ENCODE results near the gene ITGB6.

Gene ITGB6

DNA sequence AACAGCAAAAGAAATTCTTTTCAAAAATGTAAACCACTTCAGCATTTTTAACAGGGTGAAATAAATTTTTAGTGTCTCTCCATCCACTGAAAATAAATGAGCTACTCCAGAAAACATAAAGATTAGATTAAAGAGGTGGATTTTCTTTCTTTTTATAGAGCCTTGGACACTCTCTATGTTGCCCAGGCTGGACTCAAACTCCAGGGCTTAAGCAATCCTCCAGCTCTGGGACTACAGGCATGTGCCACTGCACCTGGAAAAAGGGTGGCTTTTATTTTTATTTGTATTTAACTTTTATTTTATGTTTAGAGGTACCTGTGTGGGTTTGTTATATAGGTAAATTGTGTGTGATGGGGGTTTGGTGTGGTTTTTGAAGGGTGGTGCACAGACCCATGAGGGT lies 19.9 kb downstream of the ITGB6 start:
- no peaks in the 10 kb centered on the region for H3K36me3 ChIP-seq (ENCODE audit: control insufficient read depth, insufficient read depth, low read length)
- no peaks in the 10 kb centered on the region for H3K79me2 ChIP-seq
- TF ChIP-seq, protein P1, sequence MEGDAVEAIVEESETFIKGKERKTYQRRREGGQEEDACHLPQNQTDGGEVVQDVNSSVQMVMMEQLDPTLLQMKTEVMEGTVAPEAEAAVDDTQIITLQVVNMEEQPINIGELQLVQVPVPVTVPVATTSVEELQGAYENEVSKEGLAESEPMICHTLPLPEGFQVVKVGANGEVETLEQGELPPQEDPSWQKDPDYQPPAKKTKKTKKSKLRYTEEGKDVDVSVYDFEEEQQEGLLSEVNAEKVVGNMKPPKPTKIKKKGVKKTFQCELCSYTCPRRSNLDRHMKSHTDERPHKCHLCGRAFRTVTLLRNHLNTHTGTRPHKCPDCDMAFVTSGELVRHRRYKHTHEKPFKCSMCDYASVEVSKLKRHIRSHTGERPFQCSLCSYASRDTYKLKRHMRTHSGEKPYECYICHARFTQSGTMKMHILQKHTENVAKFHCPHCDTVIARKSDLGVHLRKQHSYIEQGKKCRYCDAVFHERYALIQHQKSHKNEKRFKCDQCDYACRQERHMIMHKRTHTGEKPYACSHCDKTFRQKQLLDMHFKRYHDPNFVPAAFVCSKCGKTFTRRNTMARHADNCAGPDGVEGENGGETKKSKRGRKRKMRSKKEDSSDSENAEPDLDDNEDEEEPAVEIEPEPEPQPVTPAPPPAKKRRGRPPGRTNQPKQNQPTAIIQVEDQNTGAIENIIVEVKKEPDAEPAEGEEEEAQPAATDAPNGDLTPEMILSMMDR (IDR thresholded peaks at IDR 0.05), result no peak
- no peaks in the 10 kb centered on the region for H3K9me3 ChIP-seq (ENCODE audit: control insufficient read depth, low read length)
- no peak overlapping the region for H3K4me3 ChIP-seq (ENCODE audit: low read depth, low read length)
- no peak overlapping the region for H3K4me2 ChIP-seq (ENCODE audit: low read length)
- peaks cover 11% of the 10 kb centered on the region for H3K4me1 ChIP-seq
- no peaks in the 10 kb centered on the region for H3K27me3 ChIP-seq (ENCODE audit: control insufficient read depth, insufficient read depth, low read length)
- H3K27ac ChIP-seq, result no peak overlapping the region
- no peak overlapping the region for H2AFZ ChIP-seq
- no peak overlapping the region for H3K9ac ChIP-seq

DNA sequence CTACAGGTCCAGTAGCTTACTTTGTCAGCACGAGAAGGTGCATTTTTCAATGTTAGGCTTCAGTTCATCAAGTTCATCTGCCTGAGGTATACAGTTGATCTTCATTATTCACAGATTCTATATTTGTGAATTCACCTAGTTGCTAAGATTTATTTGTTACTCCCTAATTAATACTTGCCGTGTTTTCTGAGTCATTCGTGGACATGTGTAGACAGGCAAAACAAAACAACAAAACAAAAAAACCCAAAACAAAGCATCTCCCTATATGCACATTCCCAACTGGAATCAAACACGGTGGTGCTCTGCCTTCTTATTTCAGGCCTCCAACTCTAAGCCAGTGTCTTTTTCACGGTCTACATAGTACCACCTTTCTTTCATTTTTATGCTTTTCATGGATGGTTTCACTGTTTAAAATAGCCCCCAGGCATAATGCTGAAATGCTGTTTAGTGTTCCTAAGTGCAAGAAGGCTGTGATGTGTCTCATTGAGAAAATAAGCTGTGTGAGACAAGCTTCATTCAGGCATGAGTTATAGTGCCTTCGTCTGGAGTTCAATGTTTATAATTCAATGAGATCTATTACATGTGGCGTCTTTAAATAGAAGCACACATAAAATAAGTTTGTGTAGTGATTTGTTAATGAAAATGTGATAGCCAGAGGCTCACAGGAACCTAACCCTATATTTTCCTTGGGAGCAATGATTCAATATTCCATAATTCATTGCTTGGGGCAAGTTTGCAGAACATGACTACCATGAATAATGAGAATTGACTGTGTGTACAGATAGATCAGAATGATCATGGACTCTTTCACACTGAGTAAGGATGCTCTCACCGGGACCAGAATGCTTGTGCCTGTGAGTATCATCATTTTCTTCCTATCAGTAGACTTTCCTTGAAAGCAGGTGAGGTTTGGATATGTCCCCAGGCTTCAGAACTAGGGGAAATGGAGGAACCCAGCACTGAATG lies 24.6 kb downstream of the ITGB6 start:
- H3K27ac ChIP-seq, result no peak overlapping the region
- no peaks in the 10 kb centered on the region for H3K9me3 ChIP-seq (ENCODE audit: control insufficient read depth, low read length)
- H3K27me3 ChIP-seq (ENCODE audit: control insufficient read depth, insufficient read depth, low read length), result no peaks in the 10 kb centered on the region
- no peak overlapping the region for H3K9ac ChIP-seq
- TF ChIP-seq, protein P1 (IDR thresholded peaks at IDR 0.05), result no peak
- no peak overlapping the region for H2AFZ ChIP-seq
- no peak overlapping the region for H3K4me3 ChIP-seq (ENCODE audit: low read depth, low read length)
- H3K4me2 ChIP-seq (ENCODE audit: low read length), result no peak overlapping the region
- no peaks in the 10 kb centered on the region for H3K79me2 ChIP-seq
- H3K36me3 ChIP-seq (ENCODE audit: control insufficient read depth, insufficient read depth, low read length), result no peaks in the 10 kb centered on the region
- peaks cover 16% of the 10 kb centered on the region for H3K4me1 ChIP-seq

DNA sequence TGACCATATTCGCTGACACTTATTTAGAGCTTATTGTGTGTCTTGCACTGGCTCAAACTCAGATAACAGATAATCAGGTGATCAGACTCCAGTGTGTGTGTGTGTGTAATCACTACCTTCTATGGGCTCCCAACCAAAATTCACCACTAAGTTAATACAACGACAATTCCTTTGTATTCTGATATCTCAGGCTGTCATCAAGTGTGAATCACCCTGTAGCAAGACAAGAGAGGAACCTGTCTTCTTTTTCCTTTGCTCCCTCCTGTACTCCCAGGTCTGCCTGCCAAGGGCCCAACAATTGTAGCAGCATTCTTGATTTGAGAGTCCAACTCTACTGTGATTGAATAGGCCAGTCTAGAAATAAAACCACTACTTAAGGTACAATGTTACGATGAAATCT lies 25.8 kb downstream of the ITGB6 start:
- Histone ChIP-seq H3K36me3 (ENCODE audit: control insufficient read depth, insufficient read depth, low read length) (no peaks in the 10 kb centered on the region), H3K9me3 (ENCODE audit: control insufficient read depth, low read length) (no peaks in the 10 kb centered on the region), H3K9ac (no peak overlapping the region), H3K4me2 (ENCODE audit: low read length) (no peak overlapping the region), H2AFZ (no peak overlapping the region), H3K79me2 (no peaks in the 10 kb centered on the region), H3K27ac (no peak overlapping the region), H3K4me3 (ENCODE audit: low read depth, low read length) (no peak overlapping the region), H3K27me3 (ENCODE audit: control insufficient read depth, insufficient read depth, low read length) (no peaks in the 10 kb centered on the region), H3K4me1 (peaks cover 16% of the 10 kb centered on the region)
- TF ChIP-seq, protein P1 (IDR thresholded peaks at IDR 0.05), result no peak

DNA sequence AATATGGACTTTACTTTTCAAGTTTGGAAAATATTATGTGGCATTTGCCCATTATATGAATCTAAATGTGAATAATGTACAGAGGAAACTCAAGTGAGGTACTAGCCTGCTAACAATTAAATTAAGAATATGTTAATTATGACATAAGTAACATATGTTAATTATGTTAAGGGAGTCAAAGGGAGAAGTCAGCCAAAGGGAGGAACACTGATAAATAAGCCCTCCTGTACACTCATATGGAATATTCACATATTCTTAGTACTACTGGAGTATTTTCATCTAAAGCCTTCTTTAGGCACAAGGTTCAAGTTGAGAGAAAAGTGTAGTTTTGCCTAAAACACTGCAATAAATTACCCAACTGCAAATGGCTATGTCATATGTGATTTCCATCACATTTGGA lies 30.1 kb downstream of the ITGB6 start:
- Histone ChIP-seq H3K4me1 (peaks cover 22% of the 10 kb centered on the region), H3K9me3 (ENCODE audit: control insufficient read depth, low read length) (no peaks in the 10 kb centered on the region), H3K79me2 (no peaks in the 10 kb centered on the region), H3K36me3 (ENCODE audit: control insufficient read depth, insufficient read depth, low read length) (no peaks in the 10 kb centered on the region), H3K9ac (no peak overlapping the region), H3K4me3 (ENCODE audit: low read depth, low read length) (no peak overlapping the region), H2AFZ (no peak overlapping the region), H3K27ac (no peak overlapping the region), H3K27me3 (ENCODE audit: control insufficient read depth, insufficient read depth, low read length) (no peaks in the 10 kb centered on the region), H3K4me2 (ENCODE audit: low read length) (no peak overlapping the region)
- TF ChIP-seq, protein P1 (IDR thresholded peaks at IDR 0.05), result no peak

DNA sequence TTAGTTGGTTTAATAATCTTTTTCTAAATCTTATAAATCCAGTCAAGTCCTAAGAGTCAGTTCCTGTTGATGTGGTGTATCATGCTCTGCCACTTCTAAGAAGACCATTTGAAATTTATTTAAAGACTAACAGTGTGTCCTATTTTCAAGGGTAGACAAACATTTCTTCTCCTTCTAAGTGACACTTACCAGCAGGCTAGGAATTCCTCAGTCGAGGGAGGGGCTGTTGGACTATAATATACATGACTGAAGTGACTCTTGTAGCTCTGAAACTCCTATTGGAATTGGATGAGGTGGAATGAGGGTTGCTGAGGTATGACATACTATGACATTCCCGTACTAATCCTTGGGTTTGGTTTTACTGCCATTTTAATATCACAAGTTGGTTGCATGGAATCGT lies 30.6 kb downstream of the ITGB6 start:
- H3K27ac ChIP-seq, result no peak overlapping the region
- H3K4me1 ChIP-seq, result peaks cover 24% of the 10 kb centered on the region
- H3K36me3 ChIP-seq (ENCODE audit: control insufficient read depth, insufficient read depth, low read length), result no peaks in the 10 kb centered on the region
- H3K9me3 ChIP-seq (ENCODE audit: control insufficient read depth, low read length), result no peaks in the 10 kb centered on the region
- H3K4me3 ChIP-seq (ENCODE audit: low read depth, low read length), result no peak overlapping the region
- TF ChIP-seq, protein P1 (IDR thresholded peaks at IDR 0.05), result no peak
- no peak overlapping the region for H2AFZ ChIP-seq
- H3K4me2 ChIP-seq (ENCODE audit: low read length), result no peak overlapping the region
- H3K27me3 ChIP-seq (ENCODE audit: control insufficient read depth, insufficient read depth, low read length), result no peaks in the 10 kb centered on the region
- no peaks in the 10 kb centered on the region for H3K79me2 ChIP-seq
- no peak overlapping the region for H3K9ac ChIP-seq

Data from parathyroid adenoma (tissue), 2 donors.